BLaER1 treated with 17β-estradiol and CSF1 and Interleukin-3, amounts not matched to agents 10 nM and 100 nM (cell line): ENCODE data around the gene PADI2.

Experiments used
- H3K27ac ChIP-seq, 11 experiments: shearing (Covaris generic); formaldehyde crosslinking; 2 replicates each; pipeline ENCODE4 v1.8.1; 2022
- H3K27me3 ChIP-seq, 11 experiments: shearing (Covaris generic); formaldehyde crosslinking; 2 replicates each; pipeline ENCODE4 v1.8.1; 2022
- H3K36me3 ChIP-seq, 11 experiments: shearing (Covaris generic); formaldehyde crosslinking; 2 replicates each; pipeline ENCODE4 v1.8.1; 2022
- H3K4me1 ChIP-seq, 10 experiments: shearing (Covaris generic); formaldehyde crosslinking; 2 replicates each; pipeline ENCODE4 v1.8.1; 2022
- H3K4me2 ChIP-seq, 11 experiments: shearing (Covaris generic); formaldehyde crosslinking; 2 replicates each; pipeline ENCODE4 v1.8.1; 2022
- H3K4me3 ChIP-seq, 10 experiments: shearing (Covaris generic); formaldehyde crosslinking; 2 replicates each; pipeline ENCODE4 v1.8.1; 2022
- H3K9ac ChIP-seq, 11 experiments: shearing (Covaris generic); formaldehyde crosslinking; 2 replicates each; pipeline ENCODE4 v1.8.1; 2022
- H3K9me3 ChIP-seq, 11 experiments: shearing (Covaris generic); formaldehyde crosslinking; replicated peaks in 1 of 11; 2 replicates each; pipeline ENCODE4 v1.8.1; 2022
- H4K20me1 ChIP-seq, 11 experiments: shearing (Covaris generic); formaldehyde crosslinking; 2 replicates each; pipeline ENCODE4 v1.8.1; 2022
- Cebpa-rat ChIP-seq, 11 experiments: shearing (Covaris generic); IDR thresholded peaks; 2 replicates each; pipeline ENCODE4 v1.8.1; 2022

Gene PADI2

DNA sequence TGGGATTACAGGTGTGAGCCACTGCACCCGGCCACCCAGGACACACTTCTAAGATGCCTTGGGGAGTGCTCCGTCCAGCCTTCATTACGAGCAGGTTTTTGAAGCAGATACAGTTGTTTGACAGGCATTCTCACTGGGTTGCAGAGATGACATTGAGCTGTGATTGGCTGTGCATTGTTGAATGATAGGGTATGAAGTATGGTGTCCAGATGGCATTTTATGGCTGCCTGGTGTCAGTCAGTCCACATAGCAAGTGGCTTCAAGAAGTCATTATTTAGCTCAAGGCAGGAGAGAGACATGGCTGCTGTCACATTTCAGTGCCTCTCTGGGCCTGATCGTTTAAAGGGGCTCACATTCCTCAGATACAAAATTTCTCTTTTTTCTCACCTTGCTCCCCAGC is 14.8 kb upstream of the PADI2 start:
- Histone ChIP-seq H3K36me3 (no peaks in the 10 kb centered on the region), H3K9ac (no peak overlapping the region), H3K4me1 (peaks cover under 1 to 34% (median 15%) of the 10 kb centered on the region in 10 experiments; a peak in 17 of 20 replicates), H3K4me2 (no peak overlapping the region), H3K9me3 (peaks cover 0 to 7% (median 0%) of the 10 kb centered on the region in 11 experiments; a peak in 1 of 22 replicates), H3K27ac (no peak overlapping the region), H3K4me3 (no peak overlapping the region), H3K27me3 (no peaks in the 10 kb centered on the region; a peak in 1 of 22 replicates), H4K20me1 (no peaks in the 10 kb centered on the region)
- TF ChIP-seq Cebpa-rat (IDR thresholded peaks at IDR 0.05): no peak

DNA sequence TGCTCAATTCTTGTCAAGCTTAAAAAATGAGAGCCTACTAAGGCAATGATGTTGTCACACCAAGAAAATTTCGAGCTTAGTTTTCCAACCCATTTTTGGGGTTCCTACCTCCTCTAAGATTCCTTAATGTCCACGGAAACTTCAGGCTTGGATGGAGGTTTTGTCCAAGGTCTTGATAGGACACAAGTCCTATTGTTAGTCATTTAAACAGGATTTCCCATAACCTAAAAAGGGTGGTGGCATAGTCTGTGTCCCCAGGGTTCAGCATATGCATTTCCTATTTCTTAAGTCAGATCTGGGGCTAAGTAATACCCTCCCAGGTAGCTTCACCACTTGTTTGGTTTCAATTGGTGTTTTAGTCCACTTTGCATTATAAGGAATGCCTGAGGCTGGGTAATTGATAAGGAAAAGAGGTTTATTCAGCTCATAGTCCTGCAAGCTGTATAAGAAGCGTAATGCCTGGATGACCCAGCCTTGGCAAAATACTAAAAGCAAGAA is 10.9 kb upstream of the PADI2 start:
- Histone ChIP-seq H3K9ac (no peak overlapping the region), H3K4me1 (peaks cover 11 to 26% (median 19%) of the 10 kb centered on the region in 10 experiments), H3K4me2 (no peak overlapping the region; a peak in 2 of 22 replicates), H3K36me3 (no peaks in the 10 kb centered on the region), H3K27ac (no peak overlapping the region), H3K4me3 (no peak overlapping the region), H4K20me1 (no peaks in the 10 kb centered on the region), H3K9me3 (no peaks in the 10 kb centered on the region), H3K27me3 (no peaks in the 10 kb centered on the region; a peak in 1 of 22 replicates)
- no peak for TF ChIP-seq Cebpa-rat (IDR thresholded peaks at IDR 0.05)

DNA sequence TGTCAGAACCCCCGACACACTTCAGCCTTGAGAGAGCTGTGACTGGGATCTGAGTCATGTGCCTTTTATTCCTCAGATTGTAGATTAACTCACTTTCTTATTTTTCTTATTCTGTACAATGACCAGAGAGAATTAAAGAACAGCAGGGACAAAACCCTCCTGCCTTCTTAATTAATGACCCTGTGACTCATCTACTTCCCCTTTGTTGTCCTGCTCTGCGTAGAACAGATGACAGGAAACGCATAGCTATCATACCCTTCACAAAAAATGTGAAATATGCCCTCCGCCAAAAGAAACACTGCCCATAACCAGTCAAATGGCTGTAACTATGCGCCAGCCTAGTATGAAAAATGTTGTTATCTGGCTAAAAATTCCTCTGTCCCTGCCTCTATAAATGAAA is 9.1 kb upstream of the PADI2 start:
- Histone ChIP-seq H3K36me3 (no peaks in the 10 kb centered on the region), H3K27me3 (no peaks in the 10 kb centered on the region), H3K9ac (peak overlapping the region in 2 of 11 experiments; percentile 6 to 27; a peak in 2 of 22 replicates), H4K20me1 (no peaks in the 10 kb centered on the region), H3K4me3 (no peak overlapping the region), H3K4me2 (peak overlapping the region; percentile 7 to 77 (median 26); a peak in 16 of 22 replicates), H3K27ac (peak overlapping the region in 2 of 11 experiments; percentile 9 to 36; a peak in 4 of 22 replicates), H3K9me3 (no peaks in the 10 kb centered on the region), H3K4me1 (peaks cover 15 to 28% (median 18%) of the 10 kb centered on the region in 10 experiments)
- TF ChIP-seq Cebpa-rat (IDR thresholded peaks at IDR 0.05): no peak

DNA sequence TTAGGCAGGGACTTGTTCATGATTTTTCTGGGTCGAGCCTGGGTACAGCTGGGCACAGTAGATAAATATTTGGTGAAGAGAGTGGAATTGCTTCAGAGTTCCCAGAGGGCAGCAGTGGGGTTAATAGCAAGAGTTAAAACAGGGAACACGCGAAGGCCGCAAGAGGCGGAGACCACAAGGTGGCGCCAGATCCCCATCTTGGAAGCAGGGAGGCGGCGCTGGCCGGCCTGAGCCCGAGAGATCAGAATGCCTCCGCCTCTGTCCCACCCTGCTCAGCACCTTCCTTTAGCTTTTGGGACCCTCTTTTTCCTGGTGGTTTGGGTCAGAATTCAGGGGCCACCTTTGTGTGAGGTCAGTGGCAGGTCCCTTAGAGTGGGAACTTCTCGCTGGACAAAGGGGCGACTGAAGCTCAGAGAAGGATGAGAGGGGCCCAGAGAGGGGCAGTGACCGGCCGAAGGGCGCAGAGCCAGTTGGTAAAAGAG is 6.5 kb upstream of the PADI2 start:
- Histone ChIP-seq H4K20me1 (no peaks in the 10 kb centered on the region), H3K4me1 (peaks cover 40 to 52% (median 44%) of the 10 kb centered on the region in 10 experiments), H3K4me2 (peak overlapping the region in 4 of 11 experiments; percentile 19 to 73 (median 36); a peak in 4 of 22 replicates), H3K9ac (no peak overlapping the region), H3K27ac (no peak overlapping the region), H3K4me3 (no peak overlapping the region), H3K36me3 (no peaks in the 10 kb centered on the region), H3K27me3 (0 out of 22 replicates have a peak, but pooled peaks cover 0 to 7% (median 0%) of the 10 kb centered on the region in 11 experiments), H3K9me3 (no peaks in the 10 kb centered on the region)
- TF ChIP-seq Cebpa-rat (IDR thresholded peaks at IDR 0.05): no peak

DNA sequence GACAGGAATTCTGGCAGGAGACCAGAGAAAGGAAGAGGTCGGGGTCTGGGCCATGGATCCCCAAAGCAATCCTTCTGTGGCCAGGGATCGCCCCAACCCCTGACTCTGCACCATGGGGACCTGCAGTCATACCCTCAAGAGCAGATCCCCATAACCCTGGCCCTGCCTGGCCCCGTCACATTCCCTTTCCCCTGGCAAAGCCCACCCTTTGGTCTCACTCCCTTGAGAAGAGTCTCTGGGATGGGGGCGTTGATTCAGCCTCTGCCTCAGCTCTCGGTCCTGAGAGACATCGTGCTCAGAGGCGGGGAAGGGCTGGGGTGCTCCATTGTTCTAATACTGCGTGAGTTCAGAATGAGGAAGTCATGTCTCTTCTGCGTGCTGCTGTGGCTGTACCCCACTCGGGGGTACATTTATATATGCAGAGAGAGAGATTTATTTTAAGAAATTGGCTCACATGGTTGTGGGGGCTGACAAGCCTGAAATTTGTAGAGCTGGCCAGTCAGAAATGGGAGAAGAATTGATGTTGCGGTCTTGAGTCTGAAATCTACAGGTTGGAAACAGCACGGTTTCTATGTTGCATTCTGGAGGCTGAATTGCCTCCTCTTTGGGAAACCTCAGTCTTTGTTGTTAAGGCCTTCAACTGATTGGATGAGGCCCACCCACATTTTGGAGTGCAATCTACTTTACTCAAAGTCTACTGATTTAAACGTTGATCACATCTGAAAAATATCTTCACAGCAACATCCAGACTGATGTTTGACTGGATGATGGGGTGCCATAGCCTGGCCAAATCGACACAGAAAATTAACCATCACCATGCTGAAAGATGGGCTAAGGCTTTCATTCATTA is 4.2 kb upstream of the PADI2 start:
- Histone ChIP-seq H4K20me1 (peaks cover 0 to 8% (median 0%) of the 10 kb centered on the region in 11 experiments; a peak in 3 of 22 replicates), H3K4me1 (peaks cover 58 to 68% (median 60%) of the 10 kb centered on the region in 10 experiments), H3K36me3 (no peaks in the 10 kb centered on the region), H3K27ac (peak overlapping the region in 4 of 11 experiments; percentile 1 to 69 (median 29); a peak in 1 of 22 replicates), H3K4me2 (peak overlapping the region; percentile 96 to 100 (median 100)), H3K9me3 (no peaks in the 10 kb centered on the region), H3K9ac (peak overlapping the region in 2 of 11 experiments; percentile 22 to 62; a peak in 1 of 22 replicates), H3K4me3 (no peak overlapping the region), H3K27me3 (peaks cover 9 to 15% (median 9%) of the 10 kb centered on the region in 11 experiments)
- no peak for TF ChIP-seq Cebpa-rat (IDR thresholded peaks at IDR 0.05)

DNA sequence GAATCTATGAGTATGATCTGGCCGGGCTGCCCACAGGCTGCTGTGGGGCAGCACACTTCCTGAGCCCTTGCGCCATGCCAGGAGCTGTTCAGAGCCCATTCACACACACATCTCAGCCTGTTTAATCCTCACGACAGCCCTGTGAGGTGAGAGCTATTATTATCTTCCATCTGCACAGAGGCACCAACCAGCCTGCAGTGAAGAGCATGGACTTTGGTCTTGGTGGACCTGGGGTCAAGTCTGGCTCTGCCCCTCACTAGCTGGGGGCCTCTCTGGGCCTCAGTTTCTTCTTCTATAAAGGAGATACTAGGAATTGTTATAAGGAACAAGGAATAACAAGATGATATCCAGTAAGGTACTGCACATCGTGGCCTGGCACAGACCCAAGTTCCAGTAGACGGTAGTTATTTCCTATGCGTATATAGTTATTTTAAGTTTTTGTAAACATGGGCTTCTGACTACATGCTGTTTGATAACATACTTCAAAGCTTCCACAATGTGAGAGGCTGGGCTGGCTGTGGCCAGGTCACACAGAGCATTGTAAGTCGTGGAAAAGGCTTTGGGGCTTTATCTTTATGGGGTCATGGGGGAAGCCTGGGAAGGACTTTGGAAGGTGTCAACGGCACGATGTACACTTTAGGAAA is 3.4 kb upstream of the PADI2 start:
- Histone ChIP-seq H3K4me1 (peaks cover 52 to 68% (median 58%) of the 10 kb centered on the region in 10 experiments), H3K9me3 (no peaks in the 10 kb centered on the region), H3K9ac (peak overlapping the region in 9 of 11 experiments; percentile 47 to 70 (median 63); a peak in 13 of 22 replicates), H3K27me3 (peaks cover 16 to 23% (median 17%) of the 10 kb centered on the region in 11 experiments), H3K4me3 (peak overlapping the region in 2 of 10 experiments; percentile 13 to 24; a peak in 1 of 20 replicates), H3K4me2 (peak overlapping the region; percentile 96 to 100 (median 100)), H3K27ac (peak overlapping the region in 9 of 11 experiments; percentile 30 to 75 (median 68); a peak in 16 of 22 replicates), H3K36me3 (no peaks in the 10 kb centered on the region), H4K20me1 (peaks cover 0 to 14% (median 0%) of the 10 kb centered on the region in 11 experiments; a peak in 6 of 22 replicates)
- TF ChIP-seq Cebpa-rat (IDR thresholded peaks at IDR 0.05): no peak

DNA sequence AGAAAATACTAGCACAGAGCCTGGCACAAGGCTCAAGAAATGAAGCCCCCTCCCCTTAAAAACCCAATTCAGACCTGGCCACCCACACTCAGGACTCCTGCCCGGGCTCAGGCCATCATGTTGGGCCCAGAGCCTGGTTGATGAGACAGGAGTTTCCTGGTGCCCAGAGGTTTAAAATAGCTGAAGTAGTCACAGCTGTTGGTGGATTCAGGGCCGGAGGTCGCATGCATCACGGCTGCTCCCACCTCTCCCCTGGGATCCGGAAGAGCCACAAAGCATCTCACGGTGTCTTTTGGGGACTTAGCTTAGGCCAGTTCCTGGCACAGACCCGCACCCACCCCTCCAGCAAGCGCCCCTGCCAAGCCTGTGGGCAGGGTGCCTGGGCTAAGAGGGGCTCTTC is 2.6 kb upstream of the PADI2 start:
- Histone ChIP-seq H3K9me3 (no peaks in the 10 kb centered on the region), H3K4me2 (peak overlapping the region; percentile 96 to 100 (median 100)), H4K20me1 (peaks cover 0 to 14% (median 0%) of the 10 kb centered on the region in 11 experiments; a peak in 6 of 22 replicates), H3K36me3 (no peaks in the 10 kb centered on the region), H3K9ac (peak overlapping the region in 10 of 11 experiments; percentile 32 to 70 (median 62); a peak in 19 of 22 replicates), H3K4me3 (peak overlapping the region in 5 of 10 experiments; percentile 2 to 35 (median 24); a peak in 7 of 20 replicates), H3K27me3 (peaks cover 19 to 23% (median 21%) of the 10 kb centered on the region in 11 experiments), H3K27ac (peak overlapping the region in 10 of 11 experiments; percentile 29 to 75 (median 68); a peak in 19 of 22 replicates), H3K4me1 (peaks cover 50 to 65% (median 58%) of the 10 kb centered on the region in 10 experiments)
- TF ChIP-seq Cebpa-rat (IDR thresholded peaks at IDR 0.05): no peak
